ENCODE measurements around the gene MAD1L1. TPM values are rescaled to one million over a fixed set of nuclear protein-coding genes. Genes with fewer than 3 reads are reported as not detected.
"Not testable (repeated sequence)": the region's sequence is repeated elsewhere in the genome, so short reads cannot be mapped to it uniquely, and the experiment has no call there.

Gene MAD1L1
- total and polyA plus RNA-seq, 2 donors, result 23.1 to 27.4 TPM

DNA sequence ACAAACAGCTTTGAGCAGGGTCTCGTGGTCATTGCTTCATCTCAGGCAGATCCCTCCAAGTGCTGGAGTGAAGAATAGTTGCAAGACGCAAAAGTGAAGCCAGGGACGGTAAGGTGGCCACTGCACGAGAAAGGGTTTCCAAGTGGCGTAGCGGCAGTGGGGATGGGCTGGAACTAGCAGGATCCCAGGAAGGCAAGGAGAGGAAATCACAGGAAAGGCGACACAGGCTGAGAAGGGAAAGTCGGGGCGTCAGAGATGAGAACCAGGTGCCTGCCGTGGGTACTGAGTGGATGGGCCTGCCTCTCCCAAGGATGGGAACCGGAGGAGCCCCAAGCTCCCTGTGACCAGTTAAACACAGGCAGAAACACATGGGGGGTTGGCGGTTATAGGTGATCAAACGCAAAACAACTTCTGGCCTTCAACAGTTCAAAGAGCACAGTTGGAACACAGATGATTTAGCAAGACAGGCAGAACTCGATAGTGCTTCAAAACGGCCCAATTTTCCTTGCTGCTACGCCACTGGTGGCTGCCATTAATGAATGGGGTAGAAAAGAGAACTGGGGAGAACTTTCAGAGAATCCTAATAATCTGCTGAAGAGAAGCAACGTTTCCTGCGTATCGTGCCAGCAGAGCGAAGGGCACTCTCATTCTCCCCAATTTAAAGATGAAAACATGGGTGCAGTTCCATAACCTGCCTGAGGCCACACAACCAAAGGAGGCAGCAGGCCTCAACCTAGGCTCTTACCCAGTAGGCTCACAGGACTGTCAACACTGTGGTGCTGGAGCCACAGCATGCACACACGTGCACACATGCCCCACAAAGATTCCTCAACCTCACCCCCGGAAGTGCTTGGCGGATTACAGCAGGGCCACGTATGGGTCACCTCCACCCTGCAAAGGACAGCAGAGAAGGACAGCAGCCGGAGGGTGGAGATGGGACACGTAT is 61.9 kb downstream of the MAD1L1 start:
- Histone ChIP-seq H3K4me3 (ENCODE audit: low read depth, low read length) (no peak overlapping the region), H3K4me1 (ENCODE audit: insufficient read depth) (no peaks in the 10 kb centered on the region), H3K36me3 (ENCODE audit: insufficient read depth) (no peaks in the 10 kb centered on the region), H3K27ac (ENCODE audit: low read depth) (no peak overlapping the region)
- no peak for DNase-seq (ENCODE audit: extremely low spot score)
- 94% methylated on average over 26 of the region's 26 CpGs for WGBS

DNA sequence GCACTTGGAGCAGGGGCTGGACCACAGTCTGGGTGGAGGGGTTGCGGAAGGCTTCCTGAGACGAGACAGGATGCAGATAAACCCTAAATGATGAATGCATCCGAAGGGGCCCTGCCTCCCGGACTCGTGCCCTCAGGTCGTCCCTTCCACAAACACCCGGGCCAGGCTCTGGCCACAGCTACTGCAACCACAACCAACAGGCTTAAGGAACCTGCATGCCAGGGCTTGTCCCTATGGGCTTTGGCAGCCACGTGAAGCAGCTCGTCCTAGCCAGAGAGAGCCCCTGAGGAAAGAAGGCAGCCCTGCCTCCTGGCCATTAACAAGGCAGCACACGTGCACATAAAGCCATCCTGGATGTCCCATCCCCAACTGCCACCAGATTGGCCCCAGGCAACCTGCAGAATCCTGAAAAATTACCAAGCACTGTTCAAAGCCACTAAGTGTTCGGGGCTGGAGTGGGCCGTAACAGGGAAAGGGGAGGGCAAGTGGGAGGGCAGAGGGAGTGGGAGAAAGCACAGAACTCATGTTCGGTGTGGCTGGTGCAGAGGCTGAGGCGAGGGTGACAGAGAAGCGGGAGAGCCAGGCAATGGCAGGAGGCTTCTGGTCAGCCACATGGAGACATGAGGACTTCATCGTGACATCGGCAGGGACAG is 62.7 kb downstream of the MAD1L1 start:
- Histone ChIP-seq H3K27ac (ENCODE audit: low read depth) (no peak overlapping the region), H3K36me3 (ENCODE audit: insufficient read depth) (no peaks in the 10 kb centered on the region), H3K4me3 (ENCODE audit: low read depth, low read length) (no peak overlapping the region), H3K4me1 (ENCODE audit: insufficient read depth) (no peaks in the 10 kb centered on the region)
- WGBS, result 90% methylated on average over 17 of the region's 17 CpGs
- DNase-seq (ENCODE audit: extremely low spot score), result no peak

GRCh38 chr7:2168615-2169311 is 64.0 kb downstream of the MAD1L1 start:
- Histone ChIP-seq H3K27ac (ENCODE audit: low read depth) (no peak overlapping the region), H3K4me1 (ENCODE audit: insufficient read depth) (no peaks in the 10 kb centered on the region), H3K4me3 (ENCODE audit: low read depth, low read length) (no peak overlapping the region), H3K36me3 (ENCODE audit: insufficient read depth) (no peaks in the 10 kb centered on the region)
- WGBS, result 91% methylated on average over 37 of the region's 37 CpGs
- no peak for DNase-seq (ENCODE audit: extremely low spot score)

- DNase-seq (ENCODE audit: extremely low spot score), result no peak
- no peaks in the 10 kb centered on the region for H3K36me3 ChIP-seq (ENCODE audit: insufficient read depth)
- no peaks in the 10 kb centered on the region for H3K4me1 ChIP-seq (ENCODE audit: insufficient read depth)
- H3K4me3 ChIP-seq (ENCODE audit: low read depth, low read length), result no peak overlapping the region
- 90% methylated on average over 25 of the region's 25 CpGs for WGBS
- H3K27ac ChIP-seq (ENCODE audit: low read depth), result no peak overlapping the region
Measured at GRCh38 chr7:2166625-2167280, 66.0 kb downstream of the MAD1L1 start.

- 86% methylated on average over 28 of the region's 28 CpGs for WGBS
- no peak for DNase-seq (ENCODE audit: extremely low spot score)
- H3K36me3 ChIP-seq (ENCODE audit: insufficient read depth), result no peaks in the 10 kb centered on the region
- H3K4me1 ChIP-seq (ENCODE audit: insufficient read depth), result no peaks in the 10 kb centered on the region
- no peak overlapping the region for H3K4me3 ChIP-seq (ENCODE audit: low read depth, low read length)
- no peak overlapping the region for H3K27ac ChIP-seq (ENCODE audit: low read depth)
Measured at GRCh38 chr7:2165610-2166594, 66.8 kb downstream of the MAD1L1 start.

DNA sequence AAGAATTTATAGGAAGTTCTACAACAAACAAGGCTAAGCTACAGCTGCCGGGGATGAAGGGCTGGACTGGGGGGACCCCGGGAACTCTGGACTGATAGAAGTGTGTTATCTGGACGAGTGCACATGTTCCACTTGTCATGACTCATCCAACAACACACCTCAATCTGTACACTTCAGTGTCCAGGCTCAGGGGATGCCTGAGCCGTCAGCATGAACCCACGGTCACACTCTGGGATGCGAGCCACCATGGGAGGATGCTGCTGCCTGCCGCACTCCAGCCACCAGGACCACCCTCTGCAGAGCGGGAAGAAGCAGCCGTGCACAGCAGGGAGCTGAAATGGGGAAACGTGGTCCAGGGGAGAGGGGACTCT is 67.5 kb downstream of the MAD1L1 start:
- no peaks in the 10 kb centered on the region for H3K36me3 ChIP-seq (ENCODE audit: insufficient read depth)
- DNase-seq (ENCODE audit: extremely low spot score), result no peak
- no peak overlapping the region for H3K27ac ChIP-seq (ENCODE audit: low read depth)
- WGBS, result 94% methylated on average over 10 of the region's 10 CpGs
- H3K4me3 ChIP-seq (ENCODE audit: low read depth, low read length), result no peak overlapping the region
- H3K4me1 ChIP-seq (ENCODE audit: insufficient read depth), result no peaks in the 10 kb centered on the region

GRCh38 chr7:2164646-2165045 is 68.1 kb downstream of the MAD1L1 start:
- Histone ChIP-seq H3K4me1 (ENCODE audit: insufficient read depth) (no peaks in the 10 kb centered on the region), H3K4me3 (ENCODE audit: low read depth, low read length) (no peak overlapping the region), H3K27ac (ENCODE audit: low read depth) (no peak overlapping the region), H3K36me3 (ENCODE audit: insufficient read depth) (no peaks in the 10 kb centered on the region)
- 99% methylated on average over 5 of the region's 5 CpGs for WGBS
- DNase-seq (ENCODE audit: extremely low spot score), result no peak

- no peak for DNase-seq (ENCODE audit: extremely low spot score)
- H3K4me3 ChIP-seq (ENCODE audit: low read depth, low read length), result no peak overlapping the region
- H3K4me1 ChIP-seq (ENCODE audit: insufficient read depth), result no peaks in the 10 kb centered on the region
- 71% methylated on average over 22 of the region's 22 CpGs for WGBS
- no peaks in the 10 kb centered on the region for H3K36me3 ChIP-seq (ENCODE audit: insufficient read depth)
- no peak overlapping the region for H3K27ac ChIP-seq (ENCODE audit: low read depth)
Measured at GRCh38 chr7:2163600-2164555, 68.9 kb downstream of the MAD1L1 start.

DNA sequence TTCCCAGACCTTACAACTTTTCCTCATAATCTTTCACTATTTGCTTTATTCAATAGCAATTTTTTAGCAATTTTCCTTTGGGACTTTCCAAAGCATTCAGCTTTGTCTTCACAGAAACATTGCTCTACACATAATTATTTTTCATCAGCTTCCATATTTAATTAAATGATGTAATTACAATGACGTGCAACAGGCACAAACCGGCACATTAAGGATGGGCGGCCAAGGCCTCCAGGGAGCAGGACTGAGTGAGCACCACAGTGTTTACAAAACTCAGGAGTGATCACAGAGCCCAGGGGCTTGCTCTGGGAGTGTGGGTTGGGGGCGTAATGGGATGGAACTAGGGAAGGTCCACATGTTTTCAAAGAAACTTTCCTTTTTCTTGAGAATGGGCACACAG is 69.8 kb downstream of the MAD1L1 start:
- no peak for DNase-seq (ENCODE audit: extremely low spot score)
- H3K27ac ChIP-seq (ENCODE audit: low read depth), result no peak overlapping the region
- no peaks in the 10 kb centered on the region for H3K4me1 ChIP-seq (ENCODE audit: insufficient read depth)

GRCh38 chr7:2162004-2162902 is 70.5 kb downstream of the MAD1L1 start:
- H3K36me3 ChIP-seq (ENCODE audit: insufficient read depth); DNase-seq (ENCODE audit: extremely low spot score); H3K27ac ChIP-seq (ENCODE audit: low read depth); H3K4me1 ChIP-seq (ENCODE audit: insufficient read depth); H3K4me3 ChIP-seq (ENCODE audit: low read depth, low read length): not testable (repeated sequence)
- WGBS, result 89% methylated on average over 16 of the region's 17 CpGs

More for the DNA sequence above, 69.8 kb downstream of the MAD1L1 start:
- H3K4me3 ChIP-seq (ENCODE audit: low read depth, low read length), result no peak overlapping the region
- 90% methylated on average over 4 of the region's 4 CpGs for WGBS
- no peaks in the 10 kb centered on the region for H3K36me3 ChIP-seq (ENCODE audit: insufficient read depth)

- Histone ChIP-seq H3K27ac (ENCODE audit: low read depth) (no peak overlapping the region), H3K4me1 (ENCODE audit: insufficient read depth) (no peaks in the 10 kb centered on the region), H3K4me3 (ENCODE audit: low read depth, low read length) (no peak overlapping the region), H3K36me3 (ENCODE audit: insufficient read depth) (no peaks in the 10 kb centered on the region)
- DNase-seq (ENCODE audit: extremely low spot score), result no peak
- 99% methylated on average over 8 of the region's 8 CpGs for WGBS
Measured at GRCh38 chr7:2159176-2159520, 73.6 kb downstream of the MAD1L1 start.

Measured in urinary bladder (tissue), 4 donors.